ENCODE measurements around the gene TMCC3.

GRCh38 chr12:94644141-94644979 lies 6.0 kb downstream of the TMCC3 start:
- TF ChIP-seq EZH2phosphoT487 (IDR thresholded peaks at IDR 0.05; ENCODE audit: borderline replicate concordance, low read depth, low read length) (no peak), CTCF (conservative IDR thresholded peaks at IDR 0.05; ENCODE audit: low read length) (no peak)

Measured in OCI-LY7 (cell line).